Choroid plexus epithelial cell (primary cell): ENCODE data around the gene NLGN1.

Experiments
- DNase-seq: peaks from one replicate; pipeline ENCODE4 v3.0.0-alpha.2; 2010; ENCODE audit warnings: low read depth
- H3K4me3 ChIP-seq: 2 replicates; pipeline ENCODE4 v1.5.1; 2011; ENCODE audit warnings: low read depth, mild to moderate bottlenecking, control low read depth, low read length, moderate library complexity
- TF ChIP-seq, protein P1 (sequence below): conservative IDR thresholded peaks from 2 replicates; pipeline ENCODE4 v1.5.1; 2011; ENCODE audit warnings: low read depth, mild to moderate bottlenecking, control low read depth, inconsistent platforms, low read length, moderate library complexity

NLGN1 gene

DNA sequence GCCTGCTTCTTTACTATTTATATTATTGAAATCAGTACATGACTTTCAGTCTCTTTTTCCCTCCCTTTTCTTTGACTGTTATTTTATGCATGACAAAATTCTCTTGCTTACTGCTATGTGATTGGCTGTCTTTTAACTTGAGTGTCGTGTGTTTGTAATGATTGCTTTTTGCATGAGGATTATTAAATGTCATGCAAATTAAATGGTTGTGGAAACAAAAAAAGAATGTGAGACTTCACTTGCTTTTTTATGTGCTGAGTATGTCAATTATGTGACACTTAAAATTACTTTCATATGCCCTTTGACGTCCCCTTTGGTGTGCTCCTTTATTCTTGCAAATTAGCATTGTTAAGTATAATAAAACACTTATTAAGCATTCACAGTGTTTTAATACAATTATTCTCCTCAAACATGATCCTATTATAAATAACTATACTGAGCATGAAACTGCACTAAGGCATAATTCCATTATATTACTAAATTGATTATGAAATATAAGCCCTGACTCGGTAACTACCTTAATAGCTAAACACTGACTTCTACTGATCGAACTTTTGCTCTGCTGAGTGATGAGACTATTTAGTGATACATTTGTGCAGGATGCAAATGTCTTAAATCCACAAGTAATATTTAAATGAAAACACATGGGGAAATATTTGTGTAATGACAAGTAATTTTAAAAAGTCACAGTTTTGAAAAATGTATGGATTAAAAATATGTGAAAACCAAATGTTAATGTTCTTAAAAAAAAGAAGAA, 401.7 kb downstream of the NLGN1 start:
- DNase-seq: no peak
- no peak overlapping the region for H3K4me3 ChIP-seq
- TF ChIP-seq, protein P1, sequence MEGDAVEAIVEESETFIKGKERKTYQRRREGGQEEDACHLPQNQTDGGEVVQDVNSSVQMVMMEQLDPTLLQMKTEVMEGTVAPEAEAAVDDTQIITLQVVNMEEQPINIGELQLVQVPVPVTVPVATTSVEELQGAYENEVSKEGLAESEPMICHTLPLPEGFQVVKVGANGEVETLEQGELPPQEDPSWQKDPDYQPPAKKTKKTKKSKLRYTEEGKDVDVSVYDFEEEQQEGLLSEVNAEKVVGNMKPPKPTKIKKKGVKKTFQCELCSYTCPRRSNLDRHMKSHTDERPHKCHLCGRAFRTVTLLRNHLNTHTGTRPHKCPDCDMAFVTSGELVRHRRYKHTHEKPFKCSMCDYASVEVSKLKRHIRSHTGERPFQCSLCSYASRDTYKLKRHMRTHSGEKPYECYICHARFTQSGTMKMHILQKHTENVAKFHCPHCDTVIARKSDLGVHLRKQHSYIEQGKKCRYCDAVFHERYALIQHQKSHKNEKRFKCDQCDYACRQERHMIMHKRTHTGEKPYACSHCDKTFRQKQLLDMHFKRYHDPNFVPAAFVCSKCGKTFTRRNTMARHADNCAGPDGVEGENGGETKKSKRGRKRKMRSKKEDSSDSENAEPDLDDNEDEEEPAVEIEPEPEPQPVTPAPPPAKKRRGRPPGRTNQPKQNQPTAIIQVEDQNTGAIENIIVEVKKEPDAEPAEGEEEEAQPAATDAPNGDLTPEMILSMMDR: no peak

DNA sequence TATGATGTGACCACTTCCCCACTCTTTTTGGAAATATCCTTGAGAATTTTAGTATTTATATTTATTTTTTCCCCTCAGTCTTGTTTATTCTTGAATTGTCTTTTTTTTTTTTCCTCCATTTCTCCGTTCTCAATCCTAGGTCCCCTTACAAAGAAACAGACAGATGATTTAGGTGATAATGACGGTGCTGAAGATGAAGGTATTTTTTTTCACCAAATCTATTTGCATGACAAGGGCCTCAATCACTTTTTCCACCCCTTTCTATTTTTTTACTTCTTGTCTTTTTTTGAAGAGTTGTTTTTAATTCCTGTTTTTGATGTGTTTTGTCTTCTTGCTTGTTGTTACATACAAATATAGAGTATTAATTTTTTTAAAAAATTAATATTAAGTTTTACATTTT, 402.6 kb downstream of the NLGN1 start:
- H3K4me3 ChIP-seq: no peak overlapping the region
- DNase-seq: no peak
- TF ChIP-seq, protein P1: no peak

DNA sequence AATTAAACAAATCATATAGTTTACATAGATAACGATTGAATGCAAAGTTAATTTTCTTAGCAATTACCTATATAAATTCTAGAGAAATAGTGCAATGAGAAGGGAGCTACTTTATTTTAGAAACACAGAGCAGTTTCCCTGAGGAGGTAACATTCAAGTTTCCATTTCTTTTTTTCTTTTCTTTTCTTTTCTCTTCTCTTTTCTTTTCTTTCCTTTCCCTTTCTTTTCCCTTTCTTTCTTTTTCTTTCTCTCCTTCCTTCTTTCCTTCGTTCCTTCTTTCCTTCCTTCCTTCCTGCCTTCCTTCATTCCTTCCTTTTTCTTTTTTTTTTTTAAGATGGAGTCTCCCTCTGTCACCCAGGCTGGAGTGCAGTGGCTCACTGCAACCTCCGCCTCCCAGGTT, 417.3 kb downstream of the NLGN1 start:
- DNase-seq: no peak
- TF ChIP-seq, protein P1: no peak
- H3K4me3 ChIP-seq: no peak overlapping the region

DNA sequence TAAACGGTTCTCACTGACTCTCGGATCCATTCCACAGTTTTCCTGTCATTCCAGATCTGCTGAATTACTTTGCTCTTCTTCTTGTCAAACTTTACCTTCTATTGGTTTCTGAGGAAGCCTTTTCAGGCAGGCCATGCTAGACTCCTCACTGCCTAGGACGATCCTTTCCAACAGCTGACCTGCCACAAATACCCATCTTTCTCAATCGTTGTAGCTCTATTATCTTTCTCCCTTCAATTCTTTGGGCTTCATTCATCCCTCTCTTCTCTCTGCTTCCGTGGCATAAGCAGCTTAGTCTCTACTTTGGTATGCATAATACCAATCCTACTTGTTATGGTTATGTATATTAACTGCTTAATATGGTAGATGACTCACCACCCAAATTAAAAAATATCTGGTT, 421.8 kb downstream of the NLGN1 start:
- H3K4me3 ChIP-seq: no peak overlapping the region
- DNase-seq: no peak
- TF ChIP-seq, protein P1: no peak

DNA sequence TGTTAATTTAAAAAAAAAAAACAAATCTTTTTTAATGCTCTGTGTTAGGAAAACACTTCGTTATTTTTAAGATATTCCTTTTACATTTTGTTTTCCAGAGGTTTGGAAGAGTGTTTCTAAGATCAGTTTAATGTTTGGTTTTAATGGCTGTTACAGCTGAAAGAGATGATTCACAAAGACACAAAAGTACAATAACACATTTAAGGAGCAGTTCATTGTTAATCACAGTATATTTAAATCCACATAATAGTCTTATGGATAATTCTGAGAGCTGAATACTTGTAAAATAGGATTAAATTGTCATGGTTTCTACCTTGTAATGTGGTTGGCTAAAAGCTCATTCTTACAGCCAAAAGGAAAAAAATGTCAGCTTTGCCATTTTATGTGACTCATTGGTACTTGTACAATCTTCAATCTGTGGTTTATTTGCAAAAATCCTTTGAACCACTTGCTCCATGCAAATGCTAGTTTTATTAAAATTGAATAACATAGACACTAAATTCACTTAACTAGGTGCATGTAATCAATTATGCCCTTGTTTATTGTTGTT, 426.4 kb downstream of the NLGN1 start:
- no peak for DNase-seq

DNA sequence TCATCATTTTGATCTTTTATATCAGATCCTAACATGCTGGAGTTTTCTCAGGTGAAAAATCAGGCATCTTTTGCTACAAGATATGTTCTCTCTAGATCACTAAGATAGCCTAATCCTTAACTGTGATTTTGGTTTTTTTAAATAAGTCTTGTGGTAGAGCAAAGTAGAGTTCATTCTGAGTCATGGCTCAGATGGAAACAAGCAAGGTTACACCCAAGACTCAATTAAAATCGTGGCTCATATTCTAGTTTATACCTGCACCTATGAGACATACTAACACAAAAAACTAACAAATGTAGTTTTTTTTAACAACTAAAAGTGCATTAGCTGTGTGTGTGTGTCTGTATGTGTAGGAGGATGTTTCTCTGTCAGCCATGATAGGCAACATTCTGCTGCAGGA, 428.2 kb downstream of the NLGN1 start:
- TF ChIP-seq, protein P1: no peak
- no peak overlapping the region for H3K4me3 ChIP-seq
- no peak for DNase-seq

More for the DNA sequence above, 426.4 kb downstream of the NLGN1 start:
- TF ChIP-seq, protein P1: no peak
- H3K4me3 ChIP-seq: no peak overlapping the region

DNA sequence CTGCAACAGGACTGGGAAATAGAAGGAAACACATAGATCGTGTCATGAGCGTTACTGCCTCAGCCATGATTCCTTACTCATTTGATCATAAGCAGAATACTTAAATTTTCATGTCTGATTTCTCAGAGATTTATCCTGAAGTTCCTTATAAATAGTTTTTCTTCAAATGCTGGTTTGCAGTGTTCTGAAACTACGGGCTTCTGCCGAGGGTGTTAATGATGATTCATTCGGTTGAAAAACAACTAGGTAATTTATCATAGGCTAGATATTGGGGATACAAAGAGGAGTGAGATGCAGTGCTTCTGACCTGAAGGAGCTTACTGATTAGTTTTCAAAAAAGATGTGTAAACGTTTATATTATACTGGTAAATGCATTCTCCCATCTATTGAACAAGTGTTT, 428.9 kb downstream of the NLGN1 start:
- TF ChIP-seq, protein P1: no peak

More for the DNA sequence above, 428.9 kb downstream of the NLGN1 start:
- DNase-seq: no peak
- no peak overlapping the region for H3K4me3 ChIP-seq
